Limb (tissue), 2 donors: Measurements from ENCODE around the gene BPIFB4.
"Not testable (repeated sequence)": the region's sequence is repeated elsewhere in the genome, so short reads cannot be mapped to it uniquely, and the experiment has no call there.

Experiments
- DNase-seq, 2 donors: peaks; one replicate each; pipeline ENCODE4 v3.0.0-alpha.2; 2016; ENCODE audit errors: extremely low spot score in 2 of 2

BPIFB4 gene

DNA sequence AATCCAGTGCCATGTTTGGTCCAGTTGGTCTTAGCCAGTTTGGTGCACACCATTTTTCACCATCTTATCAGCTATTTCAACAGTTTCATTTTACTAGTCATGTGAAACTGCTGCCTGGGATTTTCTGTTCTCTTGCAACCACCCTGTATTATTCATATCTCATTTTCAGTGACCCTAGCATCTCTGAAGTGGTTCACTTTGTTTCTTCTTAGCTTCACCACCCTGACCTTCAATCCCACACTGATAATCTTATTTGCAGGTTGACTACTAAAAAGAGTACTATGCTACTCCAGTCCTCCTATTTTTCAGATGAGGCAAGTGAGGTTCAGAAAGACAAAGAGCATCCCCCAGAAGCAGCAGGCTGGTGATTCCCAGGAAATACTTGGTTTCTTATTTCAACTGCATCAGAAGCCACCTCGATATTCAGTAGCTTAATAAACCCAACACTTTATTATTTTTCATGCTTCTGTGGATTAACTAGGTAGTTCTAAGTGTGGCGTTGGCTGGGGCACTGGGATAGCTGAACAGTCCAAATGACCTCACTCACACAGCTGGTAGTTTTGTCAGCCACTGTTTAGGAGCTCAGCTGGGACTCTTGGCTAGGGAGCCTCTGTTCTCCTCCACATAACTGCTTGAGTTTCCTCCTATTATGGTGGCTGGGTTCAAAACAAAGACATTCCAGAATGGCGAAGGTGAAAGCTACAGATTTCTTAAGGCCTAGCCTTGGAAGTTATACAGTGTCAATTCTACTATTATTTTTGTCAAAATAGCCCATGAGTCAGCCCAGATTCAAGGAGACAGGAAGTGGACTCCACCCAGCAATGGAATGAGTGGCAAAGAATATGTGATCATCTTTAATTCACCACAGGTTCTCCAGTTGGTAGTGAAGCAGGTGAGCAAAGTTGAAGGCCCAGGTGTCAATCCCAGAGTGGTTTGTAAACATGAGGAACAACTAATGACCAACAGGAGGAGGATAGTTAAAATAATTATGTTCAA, 40.6 kb downstream of the BPIFB4 start:
- no peak for DNase-seq

DNA sequence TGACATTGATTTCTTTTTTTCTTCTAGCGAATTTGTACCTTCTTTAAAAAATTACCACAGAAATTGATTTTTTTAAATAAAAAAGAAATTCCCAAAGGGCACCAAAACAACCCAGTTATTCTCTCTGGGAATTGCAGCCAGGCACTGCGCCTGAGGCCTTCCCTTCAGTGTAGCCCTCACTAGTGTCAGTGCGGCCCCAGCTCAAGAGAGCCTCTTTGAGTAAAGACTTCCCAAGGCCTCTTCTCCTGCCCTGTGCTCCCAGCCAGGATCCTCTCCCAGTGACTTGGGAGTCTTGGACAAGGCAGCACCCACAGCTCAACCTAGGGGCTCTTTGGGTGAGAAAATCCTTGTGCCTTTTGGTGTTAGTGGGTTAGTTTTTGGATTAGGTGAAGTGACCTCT, 41.5 kb downstream of the BPIFB4 start:
- no peak for DNase-seq

DNA sequence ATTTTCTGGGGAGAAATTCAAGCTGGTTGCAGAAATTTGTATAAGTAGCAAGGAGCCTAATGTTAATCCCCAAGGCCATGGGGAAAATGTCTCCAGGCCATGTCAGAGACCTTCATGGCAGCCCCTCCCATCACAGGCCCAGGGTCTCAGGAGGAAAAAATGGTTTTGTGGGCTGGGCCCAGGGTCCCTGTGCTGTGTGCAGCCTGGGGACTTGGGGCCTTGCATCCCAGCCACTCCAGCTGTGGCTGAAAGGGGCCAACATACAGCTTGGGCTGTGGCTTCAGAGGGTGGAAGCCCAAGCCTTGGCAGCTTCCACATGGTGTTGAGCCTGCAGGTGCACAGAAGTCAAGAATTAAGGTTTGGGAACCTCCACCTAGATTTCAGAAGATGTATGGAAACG, 42.9 kb downstream of the BPIFB4 start:
- not testable (repeated sequence) for DNase-seq

DNA sequence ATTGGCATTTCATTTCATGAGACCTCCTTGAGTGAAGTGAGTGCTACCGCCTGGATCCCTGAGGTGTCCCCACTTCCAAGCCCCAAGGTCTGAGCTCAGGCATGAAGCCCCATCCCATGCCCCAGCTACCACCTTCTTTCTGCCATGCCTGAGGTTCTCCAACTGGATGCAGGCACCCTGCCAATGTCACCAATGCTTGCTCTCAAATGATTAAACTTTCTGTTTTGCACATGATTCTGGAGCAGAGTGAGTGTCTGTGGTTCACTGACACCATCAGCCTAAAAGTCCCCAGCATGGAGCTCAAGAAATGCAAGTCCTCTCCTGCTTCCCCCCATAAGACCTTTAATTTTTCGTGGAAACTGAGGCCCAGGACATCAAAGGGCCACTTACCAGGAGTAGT, 44.8 kb downstream of the BPIFB4 start:
- DNase-seq = no peak

DNA sequence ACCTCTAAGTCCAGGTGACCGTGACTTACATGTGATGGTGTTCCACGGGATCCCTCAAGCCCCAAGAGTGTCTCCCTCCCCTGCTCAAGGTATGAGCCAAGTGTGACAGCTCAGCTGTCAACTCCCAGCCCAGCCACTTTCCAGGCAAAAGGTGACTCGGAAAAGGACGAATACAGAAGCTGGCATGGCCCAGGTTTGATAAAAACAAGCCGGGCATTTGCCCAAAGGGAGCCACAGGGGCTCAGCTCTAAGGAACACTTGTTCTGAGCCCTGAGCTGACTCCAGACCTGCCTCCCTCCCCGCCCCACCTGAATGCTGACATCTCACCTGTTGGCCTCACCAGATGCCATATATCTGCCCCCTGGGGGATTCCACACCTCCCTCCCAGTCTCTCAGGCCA, 45.6 kb downstream of the BPIFB4 start:
- DNase-seq = no peak

DNA sequence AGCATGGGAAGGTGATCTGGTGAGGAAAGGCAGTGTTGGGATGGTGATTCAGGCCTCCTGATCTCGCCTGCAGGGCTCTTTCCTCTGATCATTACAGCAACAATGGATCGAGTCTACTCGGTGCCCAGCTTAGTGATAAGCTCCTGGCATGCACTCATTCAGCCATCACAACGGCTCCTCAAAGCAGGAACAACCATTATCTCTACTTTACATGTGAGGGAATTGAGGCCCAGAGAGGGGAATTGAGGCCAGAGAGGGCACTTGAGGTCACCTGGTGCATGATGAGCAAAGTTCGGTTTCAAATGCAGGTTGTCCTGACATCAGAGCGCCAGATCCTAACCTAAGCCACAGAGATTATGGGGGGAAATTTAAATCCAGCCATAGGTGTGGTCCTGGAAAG, 46.5 kb downstream of the BPIFB4 start:
- no peak for DNase-seq

DNA sequence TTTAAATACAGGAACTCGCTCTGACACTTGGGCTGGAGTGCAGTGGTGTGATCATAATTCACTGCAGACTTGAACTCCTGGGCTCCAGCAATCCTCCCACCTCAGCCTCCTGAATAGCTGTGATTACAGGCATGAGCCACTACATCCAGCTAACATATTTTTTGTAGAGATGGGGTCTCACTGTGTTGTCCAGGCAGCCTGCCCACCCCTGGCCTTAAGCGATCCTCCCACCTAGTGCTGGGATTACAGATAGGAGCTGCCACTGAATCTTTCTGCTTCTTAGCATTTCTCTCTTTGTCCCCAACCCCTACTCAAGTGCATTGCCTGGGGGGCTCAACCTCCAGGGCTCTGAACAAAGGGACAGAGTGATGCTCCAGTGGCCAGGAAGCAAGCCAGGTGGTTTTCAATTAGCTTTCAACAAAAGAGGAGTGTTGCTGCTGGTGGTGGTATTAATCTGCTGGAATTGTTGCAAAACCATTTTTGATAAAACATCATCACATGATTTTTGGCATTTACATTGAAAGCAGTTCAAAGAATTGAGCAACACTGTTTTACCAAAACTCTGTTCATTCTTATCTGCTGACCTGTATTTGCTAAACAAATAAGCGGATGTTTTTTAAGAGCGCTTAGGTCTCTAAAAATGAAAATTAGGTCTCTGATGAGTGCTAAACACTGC, 48.1 kb downstream of the BPIFB4 start:
- DNase-seq = no peak

DNA sequence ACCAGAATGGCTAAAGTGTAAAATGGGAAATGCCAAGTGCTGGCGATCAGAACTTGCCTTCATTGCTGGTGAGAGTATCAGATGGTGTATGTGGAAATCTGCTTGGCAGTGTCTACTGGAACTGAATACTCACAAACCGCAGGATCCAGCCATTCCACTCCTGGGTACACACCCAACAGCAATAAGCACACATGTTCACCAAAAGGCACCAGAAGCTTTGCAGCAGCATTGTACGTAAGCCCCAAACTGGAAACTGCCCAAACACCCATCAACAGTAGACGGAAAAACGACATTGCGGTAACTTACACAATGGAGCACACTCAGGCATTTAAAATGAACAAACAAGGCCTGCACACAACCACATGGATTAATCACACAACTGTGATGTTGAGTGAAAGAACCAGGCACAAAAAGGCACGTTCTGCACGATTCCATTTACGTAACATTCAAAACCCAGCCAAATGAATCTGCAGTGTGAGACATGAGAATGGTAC, 51.2 kb downstream of the BPIFB4 start:
- no peak for DNase-seq

DNA sequence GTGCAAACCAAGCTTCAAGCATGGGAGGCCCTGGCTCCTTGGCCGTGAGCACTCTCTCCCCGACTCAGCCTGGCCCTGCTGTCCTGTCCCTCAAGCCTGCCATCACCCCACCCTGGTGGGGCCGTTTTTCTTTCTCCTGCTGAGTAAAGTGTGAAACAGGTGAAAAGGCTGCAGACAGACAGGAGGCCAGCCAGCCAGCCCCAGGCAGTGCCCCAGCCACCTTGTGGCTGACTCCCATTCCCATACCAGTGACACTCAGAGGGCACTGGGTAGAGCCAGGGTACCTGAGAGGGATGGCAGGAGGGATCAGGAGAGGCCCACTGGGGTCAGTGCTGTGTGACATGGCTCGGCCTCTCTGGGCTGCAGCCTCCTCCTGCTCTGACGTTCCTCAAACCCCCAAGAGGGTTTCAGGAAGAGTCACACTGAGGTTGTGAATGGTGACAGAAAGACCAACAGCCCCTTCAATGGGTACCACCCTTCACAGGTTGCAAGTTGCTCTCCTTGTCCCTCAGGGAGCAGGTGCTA, 52.6 kb downstream of the BPIFB4 start:
- DNase-seq = no peak

DNA sequence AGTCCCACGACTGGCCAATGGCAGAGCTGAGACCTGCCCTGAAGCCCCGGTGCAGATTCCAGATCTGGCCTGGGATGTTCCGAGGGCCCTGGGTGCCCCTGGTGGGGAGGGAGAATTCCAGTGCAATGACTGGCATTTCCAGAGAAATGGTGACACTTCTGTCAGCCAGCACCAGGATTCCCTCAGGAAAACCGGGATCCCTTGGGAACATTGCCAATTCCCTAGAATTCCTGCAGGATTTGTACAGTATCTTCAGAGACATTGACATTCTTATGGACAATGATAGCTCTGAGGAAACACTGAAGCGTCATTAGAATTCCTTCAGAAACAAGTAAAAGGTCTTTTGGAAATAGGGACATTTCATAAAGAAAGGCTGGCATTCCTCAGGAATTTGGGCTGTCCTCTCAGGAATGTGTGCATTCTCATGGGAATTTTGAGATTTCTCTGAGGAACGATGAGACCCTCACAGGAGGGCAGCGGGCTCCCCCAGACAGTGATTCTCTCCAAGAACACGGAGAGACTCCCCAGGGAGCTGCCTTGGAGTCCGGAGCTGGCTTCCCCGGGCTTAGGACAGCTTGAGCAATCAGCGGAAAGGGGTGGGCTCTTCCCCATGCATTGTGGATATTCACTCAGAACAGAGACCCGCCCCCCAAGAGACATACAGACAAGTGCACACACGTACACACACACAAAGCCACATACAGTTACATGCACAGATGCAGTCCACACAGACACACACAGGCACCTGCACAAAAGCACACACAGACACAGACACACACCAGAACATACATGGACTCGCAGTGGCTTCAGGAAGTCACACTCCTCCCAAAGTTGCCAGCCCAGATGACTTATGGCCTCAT, 53.3 kb downstream of the BPIFB4 start:
- no peak for DNase-seq

DNA sequence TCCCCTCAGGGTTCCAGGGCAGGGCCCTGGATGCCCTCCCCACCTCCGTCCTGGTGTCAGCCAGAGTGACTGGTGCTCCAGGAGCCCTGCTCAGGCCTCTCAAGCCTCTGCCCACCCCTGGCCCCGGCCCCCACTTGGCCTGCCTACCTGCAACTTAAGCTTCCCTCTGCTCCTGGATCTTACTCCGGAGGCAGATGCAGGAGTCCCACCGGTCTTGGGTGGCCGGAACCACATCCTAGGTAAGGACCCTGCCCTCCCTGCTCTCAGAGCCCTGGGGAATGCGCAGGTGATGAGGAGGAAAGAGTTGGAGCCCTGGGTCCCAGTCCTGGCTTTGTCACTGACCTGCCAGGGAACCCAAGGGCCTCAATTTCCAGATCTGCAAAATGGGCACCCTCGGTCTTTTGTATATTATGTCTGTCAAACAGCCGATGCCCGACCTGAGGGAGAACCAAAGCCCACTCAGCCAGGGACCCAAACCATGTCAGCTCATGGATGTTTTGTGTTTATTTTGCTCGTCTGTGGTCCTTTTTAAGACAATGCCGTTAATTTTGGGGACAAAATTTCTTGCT, 54.0 kb downstream of the BPIFB4 start:
- no peak for DNase-seq

DNA sequence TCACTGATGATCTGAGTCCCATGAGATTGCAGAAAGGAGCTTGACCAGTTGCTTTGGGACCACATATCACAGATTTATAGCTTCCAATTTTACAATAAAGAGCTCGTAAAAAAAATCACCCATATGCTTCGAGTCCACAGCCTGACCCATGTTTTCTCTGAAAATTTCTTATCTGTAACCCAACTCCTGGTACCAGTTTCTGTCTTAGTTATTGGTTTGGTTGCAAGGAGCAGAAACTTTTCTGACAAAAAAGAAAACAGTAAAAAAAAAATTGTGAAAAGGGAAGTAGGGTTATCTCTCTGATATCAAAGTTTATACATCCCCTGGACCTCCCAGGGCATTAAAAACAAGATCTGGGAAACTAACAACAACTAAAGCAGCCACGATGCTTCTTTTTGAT, 57.8 kb downstream of the BPIFB4 start:
- DNase-seq = no peak

DNA sequence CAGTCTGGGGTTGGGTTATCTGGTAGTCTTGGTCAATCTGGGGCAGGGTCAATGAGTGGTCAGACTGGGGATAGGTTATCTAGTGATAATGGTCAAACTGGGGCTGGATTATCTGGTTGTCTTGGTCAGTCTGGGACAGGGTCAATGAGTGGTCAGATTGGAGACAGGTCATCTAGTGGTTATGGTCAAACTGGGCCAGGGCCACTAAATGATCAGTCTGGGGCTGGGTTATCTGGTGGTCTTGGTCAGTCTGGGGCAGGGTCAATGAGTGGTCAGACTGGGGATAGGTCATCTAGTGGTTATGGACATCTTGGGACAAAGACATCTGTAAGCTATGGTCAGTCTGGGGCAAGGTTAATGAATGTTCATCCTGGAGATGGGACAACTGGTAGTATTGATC, 60.0 kb downstream of the BPIFB4 start:
- no peak for DNase-seq

DNA sequence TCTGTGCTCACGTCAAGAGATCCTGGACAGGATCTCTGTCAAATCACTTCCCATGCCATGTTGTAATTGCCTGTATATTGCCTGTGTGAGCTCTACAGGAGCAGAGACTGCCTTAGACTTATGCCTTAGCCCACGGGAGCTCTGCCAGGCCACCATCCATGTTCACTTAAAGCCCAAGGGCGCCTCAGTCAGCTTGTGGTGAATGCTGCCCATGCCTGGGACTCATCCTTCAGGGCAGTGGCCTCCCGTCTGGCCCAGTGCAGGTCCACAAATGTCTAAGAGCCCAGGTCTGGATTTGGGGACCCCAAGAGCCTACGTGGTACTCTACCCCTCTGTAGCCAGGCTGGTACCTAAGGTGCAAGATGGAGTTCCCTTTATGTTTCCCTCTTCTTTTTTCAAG, 66.1 kb downstream of the BPIFB4 start:
- no peak for DNase-seq

DNA sequence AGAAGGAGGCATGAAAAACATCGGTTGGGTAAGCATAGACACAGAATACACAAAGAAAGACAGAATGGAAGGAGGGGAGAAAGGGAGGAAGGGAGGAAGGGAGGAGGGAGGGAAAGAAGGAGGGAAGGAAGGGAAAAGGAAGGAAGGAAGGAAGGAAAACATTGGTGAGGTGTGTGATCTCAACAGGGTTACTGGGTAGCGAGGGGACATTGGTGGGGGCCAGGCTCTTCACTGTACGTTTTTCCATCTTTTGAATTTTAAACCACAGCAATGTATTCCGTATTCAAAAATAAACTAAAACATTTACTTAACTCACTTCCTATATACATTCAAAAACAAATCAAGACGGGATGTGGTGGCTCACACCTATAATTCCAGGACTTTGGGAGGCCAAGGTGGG, 67.9 kb downstream of the BPIFB4 start:
- no peak for DNase-seq

DNA sequence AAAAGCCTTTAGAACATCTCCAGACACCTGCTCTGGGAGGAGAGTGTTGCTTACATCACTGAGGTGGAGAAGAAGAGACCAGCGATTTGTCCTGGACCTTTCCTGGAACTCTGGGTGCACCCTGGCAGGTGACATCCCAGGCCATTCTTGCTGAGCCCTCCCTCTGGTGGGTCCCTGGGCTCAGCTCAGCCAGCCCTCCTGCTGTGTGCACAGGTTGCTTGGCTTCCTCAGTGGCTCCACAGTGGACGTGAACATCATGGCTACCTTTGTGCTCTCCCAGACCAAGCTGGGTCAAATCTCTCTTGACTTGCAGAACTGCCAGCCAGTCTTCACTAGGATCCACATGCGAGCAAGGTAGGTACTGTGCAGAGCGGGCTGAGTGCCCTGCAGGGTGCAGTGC, 68.6 kb downstream of the BPIFB4 start:
- DNase-seq = no peak

DNA sequence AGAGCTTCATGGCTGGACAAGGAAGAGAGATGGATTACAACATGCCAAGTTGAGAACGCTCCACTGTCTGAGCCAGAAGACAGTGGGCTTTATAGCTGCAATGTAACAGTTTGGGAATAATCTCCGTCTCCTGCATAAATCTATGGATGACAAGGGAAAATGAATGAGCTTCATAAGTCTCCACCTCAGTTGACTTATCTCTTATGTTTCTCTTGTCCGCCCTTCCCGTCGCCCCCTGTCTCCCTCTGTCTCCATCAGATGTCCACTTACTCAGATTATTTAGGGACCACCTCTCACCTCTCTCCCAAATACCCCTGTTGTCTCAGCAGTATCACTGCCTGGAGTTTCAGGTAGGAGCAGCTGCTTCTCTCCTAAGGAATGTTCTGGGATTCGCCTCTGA, 74.8 kb downstream of the BPIFB4 start:
- DNase-seq = no peak

DNA sequence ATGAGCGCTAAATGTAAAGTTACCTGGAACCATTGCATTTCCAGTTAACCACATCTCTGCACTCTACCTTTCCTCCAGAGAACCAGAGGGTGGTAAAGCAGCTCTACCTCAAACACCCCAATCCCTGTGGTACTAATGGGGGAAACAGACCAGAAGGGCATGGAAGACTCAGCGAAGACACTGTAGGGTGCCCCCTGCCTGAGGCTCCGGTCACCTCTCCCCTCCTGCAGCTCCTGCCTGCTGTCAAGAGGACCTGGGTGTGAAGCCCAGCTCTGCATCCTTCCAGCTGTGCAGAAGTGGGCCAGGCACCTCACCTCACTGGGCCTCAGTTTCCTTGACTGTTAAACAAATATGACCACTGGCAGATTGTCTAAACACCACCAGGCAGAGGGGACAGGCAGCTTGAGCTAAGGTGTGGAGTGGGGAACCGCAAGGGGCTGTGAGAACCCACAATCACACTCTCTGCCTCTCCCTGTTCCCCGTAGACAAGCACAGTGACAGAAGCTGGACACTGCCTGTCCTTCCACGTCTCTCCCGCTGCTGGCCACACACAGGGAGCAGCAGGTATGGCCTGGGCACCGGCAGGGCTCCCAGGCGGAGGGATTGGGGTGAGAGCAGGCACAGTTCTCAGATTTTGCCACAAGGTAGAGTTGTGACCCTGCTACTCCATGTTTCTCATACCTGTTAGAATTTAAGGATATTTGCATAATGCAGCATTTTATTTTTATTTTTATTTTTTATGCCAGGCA, 79.4 kb downstream of the BPIFB4 start:
- no peak for DNase-seq

DNA sequence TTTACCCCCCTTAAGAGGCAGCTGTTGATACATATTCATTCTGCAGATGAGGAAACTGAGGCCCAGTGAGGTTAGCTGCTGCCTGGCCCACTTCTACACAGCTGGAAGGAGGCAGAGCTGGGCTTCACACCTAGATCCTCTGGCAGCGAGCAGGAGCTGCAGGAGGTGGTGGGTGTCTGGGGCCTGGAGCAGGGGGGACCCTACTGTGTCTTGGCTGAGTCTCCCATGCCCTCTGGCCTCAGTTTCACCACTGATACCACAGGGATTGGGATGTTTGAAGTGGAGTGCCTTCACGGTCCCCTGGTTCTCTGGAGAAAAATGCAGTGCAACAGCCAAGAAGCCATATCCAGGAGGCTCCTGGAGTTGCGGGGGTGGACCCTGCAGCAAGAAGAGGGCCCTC, 80.3 kb downstream of the BPIFB4 start:
- no peak for DNase-seq

DNA sequence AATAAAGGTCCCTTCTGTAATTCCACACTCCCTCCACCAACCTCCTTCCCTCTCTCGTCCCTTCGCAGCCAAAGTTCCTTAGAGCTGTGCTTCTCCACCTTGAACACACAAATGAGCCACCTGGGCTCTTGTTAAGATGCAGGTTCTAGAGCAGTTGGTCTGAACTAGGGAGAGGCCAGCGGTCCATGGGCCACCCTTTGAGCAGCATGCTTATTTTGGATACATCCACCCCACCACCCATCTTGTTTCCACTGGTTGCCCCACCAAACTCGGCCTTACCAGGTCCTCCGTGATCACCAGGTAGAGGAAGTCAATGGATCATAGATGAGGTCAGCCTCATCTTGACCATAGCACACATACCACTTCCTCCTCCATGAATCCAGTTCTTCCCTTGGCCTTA, 81.2 kb downstream of the BPIFB4 start:
- no peak for DNase-seq
